ENCODE data around the gene FANK1.
"Not testable (repeated sequence)": the region's sequence is repeated elsewhere in the genome, so short reads cannot be mapped to it uniquely, and the experiment has no call there.

The FANK1 gene

DNA sequence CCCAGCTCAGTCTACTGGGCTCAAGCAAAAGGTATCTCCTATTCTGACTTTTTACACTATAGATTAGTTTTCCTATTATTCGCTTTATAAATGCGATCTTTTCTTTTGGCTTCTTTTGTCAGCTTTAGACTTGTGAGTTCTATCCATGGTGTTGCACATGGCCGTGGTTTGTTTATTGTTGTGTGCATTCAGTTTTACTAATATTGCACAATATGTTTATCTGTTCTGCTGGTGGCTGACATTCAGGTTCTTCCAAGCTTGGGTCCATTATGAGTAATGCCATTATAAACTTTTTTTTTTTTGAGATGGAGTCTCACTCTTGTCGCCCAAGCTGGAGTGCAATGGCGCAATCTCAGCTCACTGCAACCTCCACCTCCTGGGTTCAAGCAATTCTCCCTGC is 30.9 kb downstream of the FANK1 start:
- in situ Hi-C loops (cut with HindIII; ENCODE audit: low sequenced_read_pairs): not testable (repeated sequence)

DNA sequence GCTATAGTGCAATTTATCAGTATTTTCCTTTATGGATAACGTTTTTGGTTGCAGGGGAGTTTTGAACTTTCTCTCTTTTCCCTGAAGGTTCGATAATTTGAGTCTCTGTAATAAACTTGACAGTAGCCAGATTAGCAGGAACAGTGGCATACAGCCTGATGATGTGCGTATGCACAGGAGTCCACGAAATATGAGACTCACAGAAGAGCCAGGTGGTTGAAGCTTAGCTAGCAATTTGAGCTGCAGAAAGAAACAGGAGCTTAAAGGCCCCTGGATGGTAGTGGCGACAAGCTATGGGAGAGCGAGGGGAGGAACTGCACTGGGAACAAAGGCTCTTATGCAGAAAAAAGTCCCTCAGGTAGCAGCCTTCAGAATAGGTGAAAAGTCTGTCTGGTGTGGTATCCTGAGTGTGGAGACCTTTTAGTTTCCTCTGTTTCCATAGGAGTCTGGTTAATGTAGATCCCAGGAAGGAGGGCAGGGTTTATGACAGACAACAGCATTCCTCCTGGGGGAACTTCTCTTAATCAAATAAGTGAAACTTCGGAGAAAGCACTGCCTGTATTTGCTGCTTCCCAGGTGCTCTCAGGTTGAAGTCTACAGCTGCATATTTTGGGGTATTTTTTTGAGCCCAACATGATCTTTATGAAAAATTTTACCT is 32.7 kb downstream of the FANK1 start:
- in situ Hi-C loops (cut with HindIII; ENCODE audit: low sequenced_read_pairs): no loop called here

DNA sequence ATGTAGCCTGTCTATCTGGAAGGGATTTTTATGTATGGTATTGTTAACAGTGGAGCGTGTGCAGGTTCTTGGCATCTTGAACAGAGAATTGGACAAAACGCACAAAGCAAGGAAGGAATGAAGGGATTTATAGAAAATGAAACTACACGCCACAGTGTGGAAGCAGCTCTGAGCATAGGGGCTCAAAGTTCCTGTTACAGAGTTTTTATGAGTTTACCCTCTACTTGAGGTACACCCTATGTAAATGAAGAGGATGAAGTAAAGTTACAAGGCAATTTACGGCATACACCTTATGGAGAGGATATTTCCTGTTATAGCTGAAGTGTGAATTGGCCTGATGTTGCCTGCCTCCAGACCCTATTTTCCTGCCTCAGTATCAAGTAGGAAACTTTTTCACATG is 33.3 kb downstream of the FANK1 start:
- in situ Hi-C loops (cut with HindIII; ENCODE audit: low sequenced_read_pairs): no loop called here

DNA sequence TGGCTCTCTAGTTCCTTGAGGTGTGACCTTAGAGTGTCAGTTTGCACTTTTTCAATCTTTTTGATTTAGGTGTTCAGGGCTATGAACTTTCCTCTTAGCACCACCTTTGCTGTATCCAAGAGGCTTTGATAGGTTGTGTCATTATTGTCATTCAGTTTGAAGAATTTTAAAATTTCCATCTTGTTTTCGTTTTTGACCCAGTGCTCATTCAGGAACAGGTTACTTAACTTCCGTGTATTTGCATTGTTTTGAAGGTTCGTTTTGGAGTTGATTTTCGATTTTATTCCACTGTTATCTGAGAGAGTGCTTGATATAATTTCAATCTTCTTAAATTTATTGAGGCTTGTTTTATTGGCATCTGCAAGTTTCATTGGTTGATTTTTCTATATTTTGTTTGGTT is 37.3 kb downstream of the FANK1 start:
- in situ Hi-C loops (cut with HindIII; ENCODE audit: low sequenced_read_pairs): no loop called here

DNA sequence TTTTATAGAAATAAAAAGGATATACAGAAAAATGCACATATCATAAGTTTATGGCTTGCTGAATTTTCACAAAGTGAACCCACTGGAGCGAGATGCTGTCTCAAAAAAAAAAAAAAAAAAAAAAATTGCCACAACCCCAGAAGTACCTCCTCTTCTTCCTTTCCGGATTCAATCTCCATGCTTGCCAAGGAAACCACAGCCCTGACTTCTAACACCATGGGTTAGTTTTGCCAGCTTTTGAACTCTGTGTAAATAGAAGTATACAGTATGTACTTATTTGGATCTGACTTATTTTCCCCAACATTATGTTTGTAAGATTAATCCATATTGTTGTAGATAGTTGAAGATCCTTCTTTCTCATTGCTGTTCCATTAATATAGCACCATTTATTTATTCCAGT is 40.0 kb downstream of the FANK1 start:
- in situ Hi-C loops (cut with HindIII; ENCODE audit: low sequenced_read_pairs): no loop called here

DNA sequence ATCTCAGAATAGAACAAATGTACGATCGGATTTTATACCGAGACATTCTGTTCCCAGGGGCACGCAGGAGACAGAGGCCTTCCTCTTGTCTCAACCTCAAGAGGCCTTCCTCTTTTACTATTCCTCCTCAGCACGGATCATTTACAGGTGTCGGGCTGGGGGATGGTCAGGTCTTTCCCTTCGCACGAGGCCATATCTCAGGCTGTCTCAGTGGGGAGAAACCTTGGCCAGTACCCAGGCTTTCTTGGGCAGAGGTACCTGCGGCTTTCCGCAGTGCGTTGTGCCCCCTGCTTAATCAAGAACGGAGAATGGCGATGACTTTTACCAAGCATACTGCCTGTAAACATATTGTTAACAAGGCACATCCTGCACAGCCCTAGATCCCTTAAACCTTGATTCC is 44.2 kb downstream of the FANK1 start:
- in situ Hi-C loops (cut with HindIII; ENCODE audit: low sequenced_read_pairs): no loop called here

DNA sequence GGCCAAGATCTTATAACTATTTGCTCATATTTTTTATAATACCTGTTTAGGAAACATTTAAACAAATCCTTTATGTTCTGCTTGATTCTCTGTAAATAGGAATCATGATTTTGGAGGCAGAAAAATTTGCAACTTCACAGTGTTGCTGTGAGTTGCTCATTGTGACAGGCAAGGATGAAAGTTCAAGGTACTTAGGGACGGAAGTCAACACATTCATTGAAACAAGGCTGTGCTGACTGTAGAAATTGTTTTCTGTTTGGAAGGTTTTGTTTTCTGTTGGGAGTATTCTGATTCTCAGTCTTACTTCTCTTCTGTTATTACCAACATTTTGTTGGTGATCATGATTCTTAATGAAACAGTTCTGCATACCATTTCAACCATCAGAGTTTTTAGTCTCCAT is 54.9 kb downstream of the FANK1 start:
- in situ Hi-C loops (cut with HindIII; ENCODE audit: low sequenced_read_pairs): no loop called here

DNA sequence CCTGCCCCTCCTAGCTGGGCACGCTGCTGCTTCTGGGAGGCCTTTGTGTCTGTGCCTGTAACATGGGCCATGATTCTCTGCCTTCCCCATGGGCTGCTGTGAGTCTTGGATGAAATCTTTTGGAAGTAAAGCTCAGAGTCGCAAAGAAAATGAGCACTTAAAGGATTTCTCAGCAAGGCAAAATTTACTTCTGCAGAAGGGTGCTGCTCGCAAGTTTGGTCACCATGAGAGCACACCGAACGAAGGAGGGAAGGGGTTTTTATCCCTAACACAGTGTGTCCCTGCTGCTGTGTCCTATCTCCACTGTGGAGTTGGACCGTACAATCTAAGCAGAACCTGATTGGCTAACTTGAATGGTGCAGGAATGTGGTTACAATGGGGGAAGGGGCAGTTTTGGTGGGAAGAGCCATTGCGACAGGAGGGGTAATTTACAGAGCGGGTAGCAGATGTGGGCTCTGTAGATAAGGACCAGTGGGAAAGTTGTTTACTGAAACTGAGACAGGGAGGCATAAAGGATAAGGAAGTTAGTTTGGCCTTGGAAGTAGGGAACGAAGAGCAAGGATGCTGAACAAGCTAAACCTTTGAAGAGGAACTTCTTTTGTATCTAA is 57.5 kb downstream of the FANK1 start:
- in situ Hi-C loops (cut with HindIII; ENCODE audit: low sequenced_read_pairs): no loop called here

DNA sequence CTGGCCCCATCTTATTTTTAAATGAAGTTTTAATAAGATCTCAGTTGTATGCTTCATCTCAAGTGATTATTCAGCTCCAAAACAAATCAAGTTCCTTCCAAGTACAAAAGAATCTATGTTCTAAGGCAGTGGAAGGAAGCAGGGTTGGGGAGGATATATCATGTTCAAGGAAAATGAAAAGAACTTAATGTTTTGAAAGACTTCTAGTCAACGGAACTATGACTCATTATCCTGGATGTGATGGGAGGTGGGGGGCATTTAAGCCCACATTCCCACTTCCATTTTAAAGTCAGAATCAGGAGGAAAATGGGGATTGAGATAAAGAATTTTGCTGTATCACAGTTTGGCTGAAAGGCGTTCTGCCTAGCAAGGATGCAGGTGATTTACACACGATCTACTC is 59.4 kb downstream of the FANK1 start:
- in situ Hi-C loops (cut with HindIII; ENCODE audit: low sequenced_read_pairs): no loop called here

DNA sequence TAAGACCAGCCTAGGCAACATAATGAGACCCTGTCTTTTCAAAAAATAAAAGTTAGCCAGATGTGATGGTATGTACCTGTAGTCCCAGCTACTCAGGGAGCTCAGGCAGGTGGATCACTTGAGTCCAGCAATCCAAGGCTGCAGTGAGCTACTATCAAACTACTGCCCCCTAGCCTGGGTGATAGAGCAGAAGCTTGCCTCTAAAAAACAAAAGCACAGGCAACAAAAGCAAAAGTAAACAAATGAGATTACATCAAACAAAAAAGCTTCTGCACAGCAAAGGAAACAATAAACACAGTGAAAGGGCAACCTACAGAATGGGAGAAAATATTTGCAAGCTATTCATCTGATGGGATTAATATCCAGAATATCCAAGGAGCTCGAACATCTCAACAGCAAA is 65.4 kb downstream of the FANK1 start:
- in situ Hi-C loops (cut with HindIII; ENCODE audit: low sequenced_read_pairs): no loop called here

DNA sequence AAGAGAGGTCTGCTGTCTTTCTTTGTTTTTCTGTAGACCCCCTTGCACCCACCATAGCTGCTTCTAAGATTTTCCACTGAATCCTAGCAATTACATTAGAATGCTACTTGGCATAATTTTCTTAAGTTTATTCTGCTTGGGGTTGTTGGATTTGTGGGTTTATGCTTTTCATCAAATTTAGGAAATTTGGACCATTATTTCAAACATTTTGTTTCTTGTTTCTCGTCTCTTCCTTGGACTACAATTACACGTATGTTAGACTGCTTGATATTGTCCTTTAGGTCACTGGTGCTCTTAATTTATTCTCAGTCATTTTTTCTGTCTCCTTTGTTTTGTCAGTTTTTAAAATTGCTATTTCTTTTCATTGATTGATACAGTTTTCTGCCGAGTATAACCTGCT is 65.8 kb downstream of the FANK1 start:
- in situ Hi-C loops (cut with HindIII; ENCODE audit: low sequenced_read_pairs): no loop called here

DNA sequence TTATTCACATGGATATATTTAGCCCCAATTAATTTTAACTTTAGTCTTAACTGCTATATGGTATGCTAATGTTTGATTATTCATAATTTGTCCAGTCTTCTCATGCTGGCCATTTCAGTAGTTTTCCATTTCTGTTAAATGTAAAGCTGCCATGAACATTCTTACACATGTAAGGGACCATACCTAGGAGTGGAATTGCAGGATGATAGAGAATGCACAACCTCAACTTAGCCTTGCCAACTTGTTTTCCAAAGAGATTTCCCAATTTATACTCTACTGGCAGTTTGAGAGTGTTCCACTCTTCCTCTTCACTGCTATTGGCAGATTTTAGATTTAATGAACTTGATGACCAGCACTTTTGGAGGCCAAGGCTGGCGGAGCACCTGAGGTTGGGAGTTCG is 68.2 kb downstream of the FANK1 start:
- in situ Hi-C loops (cut with HindIII; ENCODE audit: low sequenced_read_pairs): no loop called here

DNA sequence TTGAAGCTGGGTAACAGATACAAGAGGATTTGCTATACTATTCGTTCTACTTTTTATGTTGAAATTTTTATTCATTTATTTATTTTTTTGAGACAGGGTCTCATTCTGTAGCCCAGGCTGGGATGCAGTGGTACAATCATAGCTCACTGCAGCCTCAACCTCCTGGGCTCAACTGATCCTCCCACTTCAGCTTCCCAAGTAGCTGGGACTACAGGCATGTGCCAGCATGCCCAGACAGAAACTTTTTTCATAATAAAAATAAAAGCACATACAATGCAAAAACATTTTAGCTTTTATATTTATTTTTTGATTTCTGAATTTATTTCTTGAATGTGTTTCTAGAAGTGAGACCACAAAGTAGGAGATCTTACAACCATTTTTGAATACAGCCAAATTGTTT is 71.2 kb downstream of the FANK1 start:
- in situ Hi-C loops (cut with HindIII; ENCODE audit: low sequenced_read_pairs): no loop called here

DNA sequence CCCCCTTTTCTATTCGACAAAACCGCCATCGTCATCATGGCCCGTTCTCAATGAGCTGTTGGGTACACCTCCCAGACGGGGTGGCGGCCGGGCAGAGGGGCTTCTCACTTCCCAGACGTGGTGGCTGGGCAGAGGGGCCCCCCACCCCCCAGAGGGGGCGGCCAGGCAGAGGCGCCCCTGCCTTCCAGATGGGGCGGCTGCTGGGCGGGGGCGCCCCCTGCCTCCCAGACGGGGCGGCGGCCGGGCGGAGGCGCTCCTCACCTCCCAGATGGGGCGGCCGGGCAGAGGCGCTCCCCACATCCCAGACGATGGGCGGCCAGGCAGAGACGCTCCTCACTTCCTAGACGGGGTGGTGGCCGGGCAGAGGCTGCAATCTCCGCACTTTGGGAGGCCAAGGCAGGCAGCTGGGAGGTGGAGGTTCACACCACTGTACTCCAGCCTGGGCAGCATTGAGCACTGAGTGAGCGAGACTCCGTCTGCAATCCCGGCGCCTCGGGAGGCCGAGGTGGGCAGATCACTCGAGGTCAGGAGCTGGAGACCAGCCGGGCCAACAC is 73.8 kb downstream of the FANK1 start:
- in situ Hi-C loops (cut with HindIII; ENCODE audit: low sequenced_read_pairs): not testable (repeated sequence)

DNA sequence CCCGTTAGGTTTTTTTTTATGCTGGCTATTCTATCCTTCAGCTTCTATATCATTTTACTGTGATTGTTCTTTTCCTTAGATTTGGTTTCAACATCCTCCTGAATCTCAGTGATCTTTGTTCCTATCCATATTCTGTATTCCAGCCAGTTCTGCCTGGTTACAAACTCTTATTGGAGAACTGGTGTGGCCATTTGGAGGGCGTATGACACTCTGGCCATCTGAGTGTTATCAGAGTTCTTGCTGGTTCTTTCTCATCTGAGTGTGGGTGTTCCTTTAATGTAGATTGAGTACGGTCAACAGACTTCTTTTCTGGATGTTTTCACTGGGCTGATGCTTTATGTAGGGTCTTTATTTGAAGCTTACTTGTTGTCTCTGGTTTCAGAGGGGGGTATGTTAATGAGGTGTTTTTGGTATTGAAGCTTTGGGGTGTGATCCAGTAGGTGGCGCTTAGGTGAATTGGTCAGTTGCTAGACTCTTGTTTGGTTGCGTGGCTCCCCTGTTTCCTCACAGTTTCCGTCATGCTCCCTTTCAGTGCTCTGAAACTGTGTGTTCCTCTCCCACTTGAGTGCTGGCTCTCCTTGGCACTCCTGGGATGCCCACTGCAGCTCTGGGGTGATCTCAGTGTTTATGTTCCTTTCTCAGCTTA is 80.7 kb downstream of the FANK1 start:
- in situ Hi-C loops (cut with HindIII; ENCODE audit: low sequenced_read_pairs): no loop called here

DNA sequence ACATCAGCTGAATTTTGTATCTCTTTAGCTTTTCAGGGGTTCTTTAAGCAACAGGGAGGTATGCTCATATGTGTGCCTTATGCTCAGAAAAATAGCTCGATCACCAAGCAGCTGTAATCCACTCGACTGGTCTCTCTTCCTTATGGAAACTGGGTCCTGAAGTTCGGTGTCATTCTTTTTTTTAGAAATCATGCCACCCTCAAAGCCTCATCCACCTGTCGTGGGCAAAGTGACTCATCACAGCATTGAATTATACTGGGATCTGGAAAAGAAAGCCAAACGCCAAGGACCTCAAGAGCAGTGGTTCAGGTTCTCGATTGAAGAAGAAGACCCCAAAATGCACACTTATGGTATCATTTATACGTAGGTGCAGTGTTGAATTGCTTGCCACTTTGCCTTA is 83.6 kb downstream of the FANK1 start:
- in situ Hi-C loops (cut with HindIII; ENCODE audit: low sequenced_read_pairs): no loop called here

DNA sequence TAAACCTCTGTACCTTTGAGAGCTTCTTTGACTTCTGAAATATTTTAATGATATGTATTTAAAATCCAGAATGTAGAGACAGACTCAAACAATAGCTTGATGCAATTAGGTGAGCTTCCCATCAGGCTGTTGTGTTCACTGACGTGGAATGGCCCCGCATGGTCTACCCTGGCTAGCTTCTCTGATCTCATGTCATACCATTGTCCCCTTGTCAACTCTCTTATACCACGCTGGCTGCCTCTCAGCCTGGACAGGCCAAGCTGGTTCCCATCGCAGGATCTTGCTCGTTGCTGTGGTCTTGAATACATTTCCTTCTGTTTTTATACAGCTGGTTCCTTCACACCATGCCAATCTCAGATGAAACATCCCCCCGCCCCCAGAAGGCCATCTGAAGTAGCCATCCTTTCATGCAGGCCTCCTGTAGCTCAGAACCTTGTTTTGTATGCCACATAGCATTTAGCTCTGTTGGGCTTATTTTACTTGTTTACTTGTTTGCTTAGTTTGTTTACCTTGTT is 84.2 kb downstream of the FANK1 start:
- in situ Hi-C loops (cut with HindIII; ENCODE audit: low sequenced_read_pairs): no loop called here

DNA sequence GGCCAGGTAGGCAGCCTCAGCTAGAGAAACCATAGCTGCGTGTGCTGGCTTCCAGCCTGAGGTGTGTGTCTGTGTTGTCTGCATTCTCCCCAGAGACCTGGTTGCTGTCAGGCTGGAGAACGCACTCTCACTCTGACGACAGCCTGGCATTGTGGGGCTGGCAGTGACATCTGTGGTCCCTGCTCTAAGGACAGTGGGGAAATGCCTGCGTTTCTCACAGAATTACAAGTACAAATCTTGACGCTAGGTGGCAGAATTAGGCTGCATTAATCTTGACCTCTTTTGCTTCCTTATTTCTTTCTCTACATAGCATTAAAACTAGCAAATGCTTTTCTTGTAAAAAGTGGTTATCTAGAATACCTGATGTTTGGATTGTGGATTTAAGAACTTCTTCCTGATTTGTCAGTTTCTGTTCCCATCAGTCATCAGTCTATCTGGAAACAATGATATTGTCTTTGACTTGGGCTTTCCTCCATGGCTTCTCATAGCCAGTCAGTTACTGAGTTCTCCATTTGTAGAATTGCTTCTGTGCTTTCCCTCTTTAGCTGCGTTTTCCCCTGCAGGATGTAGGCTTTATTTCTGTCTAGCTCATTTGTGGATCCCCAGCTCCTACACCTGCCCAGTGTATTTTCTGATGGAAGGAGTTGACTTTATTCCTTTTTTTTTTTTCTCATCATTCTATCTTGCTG is 86.0 kb downstream of the FANK1 start:
- in situ Hi-C loops (cut with HindIII; ENCODE audit: low sequenced_read_pairs): no loop called here

DNA sequence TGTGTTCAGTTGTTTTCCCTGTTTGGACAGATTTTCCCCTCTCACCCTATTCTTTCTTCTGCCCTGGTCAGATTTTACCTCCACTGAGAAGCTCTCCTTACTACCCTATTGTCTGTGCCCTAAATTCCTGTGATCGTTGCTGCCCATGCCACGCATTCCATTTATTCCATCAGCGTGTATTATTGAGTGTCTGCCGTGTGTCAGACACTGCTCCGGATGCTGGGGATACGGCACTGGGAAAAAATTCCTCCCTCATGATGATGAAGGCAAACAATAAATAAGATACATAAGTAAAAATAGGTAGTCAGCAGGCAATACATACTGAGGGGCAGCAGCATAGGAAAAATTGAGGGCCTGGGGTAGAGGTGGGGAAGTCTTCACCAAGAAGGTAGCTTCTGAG is 86.8 kb downstream of the FANK1 start:
- in situ Hi-C loops (cut with HindIII; ENCODE audit: low sequenced_read_pairs): no loop called here

DNA sequence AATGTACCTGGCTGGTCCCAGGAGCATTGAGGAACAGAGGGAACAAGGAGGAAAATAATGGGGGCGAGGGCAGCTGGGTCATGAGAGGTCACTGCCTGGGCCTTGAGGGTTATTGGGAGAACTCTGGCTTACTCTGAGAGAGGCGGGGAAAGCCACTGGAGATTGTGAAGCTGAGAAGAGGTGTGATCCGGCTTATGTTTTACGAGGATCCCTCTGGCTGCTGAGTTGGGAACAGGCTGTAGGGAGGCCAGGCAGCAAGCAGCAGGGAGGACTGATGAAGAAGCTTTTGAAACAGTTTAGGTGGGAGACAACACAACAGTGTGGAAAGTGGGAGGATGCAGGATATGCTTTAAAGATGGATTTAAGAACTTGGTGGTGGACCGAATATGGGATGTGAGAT is 87.3 kb downstream of the FANK1 start:
- in situ Hi-C loops (cut with HindIII; ENCODE audit: low sequenced_read_pairs): no loop called here

DNA sequence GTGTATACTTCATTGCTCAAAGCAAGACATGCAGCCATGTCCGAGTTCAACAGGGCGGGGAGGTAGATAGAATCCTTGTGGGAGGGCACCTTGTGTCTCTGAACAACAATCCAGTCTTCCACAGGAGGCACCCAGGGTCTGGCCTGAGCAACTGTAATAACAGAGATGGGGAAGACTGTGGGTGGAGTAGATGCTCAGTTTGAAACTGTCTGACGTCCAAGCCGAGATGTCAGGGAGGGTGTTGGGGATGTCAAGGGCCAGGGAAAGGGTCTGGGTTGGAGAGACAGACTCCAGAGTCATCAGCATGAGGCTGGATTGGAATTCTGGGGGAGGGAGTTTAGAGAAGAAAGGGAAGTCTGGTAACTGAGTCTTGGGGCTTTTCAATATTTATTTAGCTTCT is 88.0 kb downstream of the FANK1 start:
- in situ Hi-C loops (cut with HindIII; ENCODE audit: low sequenced_read_pairs): no loop called here

Measured in DLD1 (cell line).